HG03159 (cell line): ENCODE results near the gene FAM170A.

Experiments
- ATAC-seq: cut with Tn5 transposase; IDR thresholded peaks from one replicate; pipeline ENCODE4 v1.9.1; 2021; ENCODE audit warnings: mild to moderate bottlenecking, moderate library complexity; ENCODE audit not compliant: unreplicated experiment

Gene FAM170A

GRCh38 chr5:119629339-119629738 is at the start of gene FAM170A:
FAM170A (plus strand) TSS chr5:119629558; CDS start chr5:119629769, 211 bp downstream.
- ATAC-seq: no peak

- ATAC-seq: no peak
Observed at GRCh38 chr5:119582987-119583386, 46.4 kb upstream of the FAM170A start.

- ATAC-seq: peak; percentile 94
Observed at GRCh38 chr5:119583684-119584083, 45.7 kb upstream of the FAM170A start.

GRCh38 chr5:119596046-119596445 is 33.3 kb upstream of the FAM170A start:
- no peak for ATAC-seq

GRCh38 chr5:119597728-119598298 is 31.5 kb upstream of the FAM170A start:
- ATAC-seq: peak; percentile 53

GRCh38 chr5:119613937-119614336 is 15.4 kb upstream of the FAM170A start:
- no peak for ATAC-seq

GRCh38 chr5:119614838-119615237 is 14.5 kb upstream of the FAM170A start:
- ATAC-seq: no peak

GRCh38 chr5:119626086-119626485 is 3.3 kb upstream of the FAM170A start:
- no peak for ATAC-seq

- no peak for ATAC-seq
Observed at GRCh38 chr5:119630752-119631440, 1.5 kb downstream of the FAM170A start.

GRCh38 chr5:119631660-119632059 is 2.3 kb downstream of the FAM170A start:
- peak; percentile 54 for ATAC-seq

- ATAC-seq: no peak
Observed at GRCh38 chr5:119651486-119651885, 22.1 kb downstream of the FAM170A start.

GRCh38 chr5:119655061-119655460 is 25.7 kb downstream of the FAM170A start:
- no peak for ATAC-seq

GRCh38 chr5:119656023-119656422 is 26.7 kb downstream of the FAM170A start:
- ATAC-seq: no peak

GRCh38 chr5:119666542-119666941 is 37.2 kb downstream of the FAM170A start:
- ATAC-seq: no peak

GRCh38 chr5:119678351-119679028 is 49.1 kb downstream of the FAM170A start:
- no peak for ATAC-seq

- ATAC-seq: no peak
Observed at GRCh38 chr5:119680080-119680479, 50.7 kb downstream of the FAM170A start.

- no peak for ATAC-seq
Observed at GRCh38 chr5:119681734-119682133, 52.4 kb downstream of the FAM170A start.

GRCh38 chr5:119682372-119682771 is 53.0 kb downstream of the FAM170A start:
- ATAC-seq: no peak
